GM12801 (cell line): ENCODE data around the gene XAF1.

Source experiments
- TF ChIP-seq, protein P1 (sequence below): IDR thresholded peaks from one replicate; pipeline ENCODE4 v1.5.1; 2011; ENCODE audit warnings: control low read depth; ENCODE audit not compliant: insufficient read length; ENCODE audit errors: extremely low read depth

The XAF1 gene

DNA sequence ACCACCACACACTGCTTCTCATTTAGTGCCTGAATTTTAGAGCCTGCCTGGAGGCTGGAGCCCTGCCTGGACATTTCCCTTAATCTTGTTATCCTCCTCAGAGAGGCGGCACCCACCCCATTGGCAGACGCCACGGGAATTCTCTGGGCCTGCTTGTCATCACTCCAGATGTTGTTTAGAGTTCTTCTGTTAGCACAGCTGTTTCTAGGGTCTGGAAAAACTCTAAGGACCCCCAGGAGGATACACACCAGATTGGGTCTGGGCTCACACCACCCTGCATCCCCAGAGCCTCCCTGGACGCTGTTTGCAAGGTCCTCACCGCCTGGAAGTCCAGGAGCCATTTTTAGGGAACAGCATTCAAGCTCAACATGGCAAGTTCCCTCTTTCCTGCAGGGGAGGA lies 565 bp upstream of the XAF1 start:
- TF ChIP-seq, protein P1, sequence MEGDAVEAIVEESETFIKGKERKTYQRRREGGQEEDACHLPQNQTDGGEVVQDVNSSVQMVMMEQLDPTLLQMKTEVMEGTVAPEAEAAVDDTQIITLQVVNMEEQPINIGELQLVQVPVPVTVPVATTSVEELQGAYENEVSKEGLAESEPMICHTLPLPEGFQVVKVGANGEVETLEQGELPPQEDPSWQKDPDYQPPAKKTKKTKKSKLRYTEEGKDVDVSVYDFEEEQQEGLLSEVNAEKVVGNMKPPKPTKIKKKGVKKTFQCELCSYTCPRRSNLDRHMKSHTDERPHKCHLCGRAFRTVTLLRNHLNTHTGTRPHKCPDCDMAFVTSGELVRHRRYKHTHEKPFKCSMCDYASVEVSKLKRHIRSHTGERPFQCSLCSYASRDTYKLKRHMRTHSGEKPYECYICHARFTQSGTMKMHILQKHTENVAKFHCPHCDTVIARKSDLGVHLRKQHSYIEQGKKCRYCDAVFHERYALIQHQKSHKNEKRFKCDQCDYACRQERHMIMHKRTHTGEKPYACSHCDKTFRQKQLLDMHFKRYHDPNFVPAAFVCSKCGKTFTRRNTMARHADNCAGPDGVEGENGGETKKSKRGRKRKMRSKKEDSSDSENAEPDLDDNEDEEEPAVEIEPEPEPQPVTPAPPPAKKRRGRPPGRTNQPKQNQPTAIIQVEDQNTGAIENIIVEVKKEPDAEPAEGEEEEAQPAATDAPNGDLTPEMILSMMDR: no peak

DNA sequence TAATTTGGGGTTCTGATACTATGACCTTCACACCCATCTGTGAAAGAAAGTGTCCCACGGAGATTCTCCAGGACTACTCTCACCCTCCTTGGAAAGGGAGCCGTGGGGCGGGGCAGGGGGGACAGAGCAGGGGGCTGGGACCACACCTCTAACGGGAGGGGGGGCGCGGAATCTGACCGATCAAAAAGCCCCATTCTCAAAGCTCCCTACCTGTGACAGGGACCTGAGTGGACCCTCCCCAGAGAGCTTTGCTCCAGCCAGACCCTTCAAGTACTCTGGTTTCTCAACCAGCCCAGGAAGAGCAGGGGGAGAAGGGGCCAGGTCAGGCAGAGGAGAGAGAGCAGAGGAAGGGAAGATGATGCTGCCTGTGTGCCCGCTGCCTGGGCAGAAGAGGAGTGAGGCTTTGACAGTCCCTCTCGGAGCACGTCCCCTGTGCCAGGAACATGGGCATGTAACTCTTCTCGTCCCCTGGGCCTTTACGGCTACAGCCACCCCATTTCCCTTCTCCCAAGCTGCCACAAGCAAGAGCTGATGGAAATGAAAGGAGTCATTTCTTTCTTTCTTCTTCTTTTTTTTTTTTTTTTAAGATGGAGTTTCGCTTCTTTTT lies 682 bp downstream of the XAF1 start:
- TF ChIP-seq, protein P1: no peak

DNA sequence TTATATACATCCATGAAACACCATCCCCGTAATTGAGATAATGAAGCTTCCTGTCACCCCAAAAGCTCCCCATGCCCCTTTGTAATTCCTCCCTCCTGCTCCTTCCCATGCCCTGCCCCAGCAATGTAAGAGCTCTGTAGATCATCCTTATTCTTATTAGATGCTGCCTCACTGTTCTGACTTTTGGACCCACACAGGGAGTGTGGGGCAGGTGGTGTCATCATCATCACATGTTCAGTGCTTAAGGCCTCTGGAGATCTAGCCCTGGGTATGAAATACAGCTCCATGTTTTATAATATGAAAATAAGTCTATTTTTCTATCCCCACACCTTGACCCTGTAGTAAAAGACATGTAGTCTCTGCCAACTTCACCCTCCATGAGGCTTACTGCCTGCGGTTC lies 1.9 kb downstream of the XAF1 start:
- TF ChIP-seq, protein P1: no peak

DNA sequence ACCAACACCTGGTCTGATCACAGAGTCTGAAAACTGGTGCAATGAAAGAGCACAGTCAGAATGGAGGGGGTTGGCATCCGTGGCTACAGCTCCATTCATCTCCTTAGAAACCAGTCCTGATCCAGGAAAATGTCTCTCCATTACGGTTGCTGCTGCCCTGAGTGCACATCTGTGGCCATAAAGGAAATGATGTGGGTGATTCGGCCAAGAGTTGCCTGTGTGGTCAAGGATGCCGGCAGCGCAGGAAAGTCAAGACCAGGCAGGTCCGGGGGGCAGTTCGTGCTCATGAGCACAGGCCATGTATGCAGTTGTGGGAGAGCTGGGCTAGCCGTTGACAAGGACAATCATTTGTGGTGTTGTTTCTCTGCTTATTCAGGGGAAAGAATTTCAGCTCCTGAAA lies 5.9 kb downstream of the XAF1 start:
- TF ChIP-seq, protein P1: no peak

DNA sequence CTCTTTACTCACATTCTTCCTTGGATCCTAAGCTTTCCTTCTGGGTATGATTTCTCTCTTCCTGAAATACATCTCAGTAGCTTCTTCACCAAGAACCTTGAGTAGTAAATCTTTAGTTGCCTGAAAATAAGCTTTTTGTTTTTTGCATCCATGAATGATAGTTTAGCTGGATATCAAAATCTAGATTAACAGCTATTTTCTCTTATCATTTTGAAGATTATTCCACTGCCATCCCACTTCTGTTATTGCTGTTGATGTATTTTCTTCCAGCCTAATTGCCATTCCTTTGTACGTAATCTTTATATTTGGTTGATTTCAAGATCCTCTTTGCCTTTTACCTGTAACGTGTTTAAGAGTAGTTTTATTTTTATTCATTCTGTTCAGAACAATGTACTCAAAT lies 12.6 kb downstream of the XAF1 start:
- TF ChIP-seq, protein P1: no peak

DNA sequence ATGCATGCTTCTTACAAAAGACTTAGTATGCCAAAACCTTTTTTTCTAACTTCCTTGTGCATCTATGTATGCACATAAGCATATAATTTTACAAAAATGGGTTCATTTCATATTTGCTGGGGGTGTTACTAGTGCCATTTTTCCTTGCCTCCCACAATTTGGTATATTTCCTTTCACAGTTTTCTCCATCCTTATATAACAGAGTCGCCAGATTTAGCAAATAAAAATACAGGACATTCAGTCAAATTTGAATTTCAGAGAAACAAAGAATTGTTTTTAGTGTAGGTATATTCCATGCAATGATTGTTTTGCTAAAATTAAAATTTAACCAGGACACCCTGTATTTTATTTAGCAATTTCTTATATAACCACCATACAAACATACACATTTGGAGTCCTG lies 16.2 kb downstream of the XAF1 start:
- TF ChIP-seq, protein P1: no peak

DNA sequence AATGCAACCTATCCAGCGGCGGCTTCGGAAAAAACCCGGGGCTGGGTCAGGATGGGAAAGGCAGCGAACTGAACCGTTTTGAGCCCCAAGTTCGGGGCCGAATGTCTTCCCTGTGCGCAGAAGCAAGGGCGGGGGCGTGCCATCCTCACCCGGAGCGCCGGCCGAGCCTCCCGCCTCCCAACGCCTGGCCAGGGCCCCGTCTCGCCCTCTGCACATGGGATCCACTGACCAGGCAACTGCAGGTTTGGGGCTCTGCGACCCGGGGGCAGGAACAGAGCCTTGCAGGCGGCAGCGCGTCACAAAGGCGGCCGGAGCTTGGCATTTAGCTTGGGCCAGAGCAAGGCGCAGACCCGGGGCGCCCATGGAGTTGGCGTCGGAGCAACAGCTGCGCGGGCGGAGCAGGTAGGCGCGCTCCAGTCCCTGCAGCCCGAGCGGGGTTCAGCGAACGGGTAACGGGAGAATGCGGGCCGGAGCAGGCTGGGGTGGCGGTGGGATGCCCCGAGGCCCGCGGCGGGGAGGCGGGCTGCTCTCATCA lies 20.1 kb downstream of the XAF1 start, which contains the start of gene FBXO39:
FBXO39 (plus strand) TSS at position 345 of the 535 bp plus-strand sequence. CDS start 3,654 bp downstream, outside the sequence.
- TF ChIP-seq, protein P1: no peak

DNA sequence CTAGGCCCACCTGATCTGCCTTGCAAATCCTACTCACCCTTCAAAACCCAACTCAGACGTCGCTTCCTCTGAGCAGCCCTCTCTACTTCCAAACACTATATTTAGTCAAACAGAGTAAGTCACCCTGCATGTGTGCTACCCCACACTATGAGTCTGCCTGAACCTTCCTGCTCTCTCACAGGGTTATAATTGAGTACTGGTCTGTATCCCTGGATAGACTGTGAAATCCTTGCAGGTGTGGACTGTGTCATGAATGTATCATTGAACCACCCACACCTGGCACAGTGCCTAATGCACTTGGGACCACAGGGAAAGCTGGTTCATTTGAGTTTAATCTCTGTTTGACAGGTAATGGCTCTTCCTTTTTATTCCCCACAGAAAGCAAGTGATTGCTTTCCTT lies 23.6 kb downstream of the XAF1 start:
- TF ChIP-seq, protein P1: no peak
